ENCODE results near the gene TACC2.

Gene TACC2

GRCh38 chr10:122151121-122151694 is 162.2 kb downstream of the TACC2 start:
- no peak for DNase-seq

- no peak for DNase-seq
These were observed 163.6 kb downstream of the TACC2 start for GRCh38 chr10:122152544-122152943.

GRCh38 chr10:122154031-122154544 is 165.1 kb downstream of the TACC2 start:
- no peak for DNase-seq

- no peak for DNase-seq
These were observed 165.8 kb downstream of the TACC2 start for GRCh38 chr10:122154545-122155366.

- no peak for DNase-seq
These were observed 168.5 kb downstream of the TACC2 start for GRCh38 chr10:122157451-122157850.

- no peak for DNase-seq
These were observed 169.4 kb downstream of the TACC2 start for GRCh38 chr10:122158362-122158761.

GRCh38 chr10:122159141-122159970 is 170.4 kb downstream of the TACC2 start:
- no peak for DNase-seq

GRCh38 chr10:122161795-122162194 is 172.8 kb downstream of the TACC2 start:
- DNase-seq = no peak

GRCh38 chr10:122162671-122163173 is 173.8 kb downstream of the TACC2 start:
- no peak for DNase-seq

- no peak for DNase-seq
These were observed 174.4 kb downstream of the TACC2 start for GRCh38 chr10:122163174-122164022.

GRCh38 chr10:122164023-122164601 is 175.1 kb downstream of the TACC2 start:
- no peak for DNase-seq

- no peak for DNase-seq
These were observed 176.0 kb downstream of the TACC2 start for GRCh38 chr10:122164815-122165483.

GRCh38 chr10:122165484-122166276 is 176.7 kb downstream of the TACC2 start:
- DNase-seq = no peak

GRCh38 chr10:122168101-122168500 is 179.1 kb downstream of the TACC2 start:
- no peak for DNase-seq

GRCh38 chr10:122168598-122169394 is 179.8 kb downstream of the TACC2 start:
- DNase-seq = no peak

- no peak for DNase-seq
These were observed 181.8 kb downstream of the TACC2 start for GRCh38 chr10:122170802-122171201.

GRCh38 chr10:122171302-122172075 is 182.5 kb downstream of the TACC2 start:
- no peak for DNase-seq

GRCh38 chr10:122172361-122173008 is 183.5 kb downstream of the TACC2 start:
- no peak for DNase-seq
